Subcutaneous adipose tissue (tissue), 4 donors: ENCODE measurements around the gene FLT3LG. TPM values are rescaled to one million over a fixed set of nuclear protein-coding genes. Genes with fewer than 3 reads are reported as not detected.

Source experiments
- total RNA-seq, 4 donors: library from RNA; depleted of rRNA; stranded (reverse); fragments of >200 nt; gene quantifications; one replicate each; pipeline ENCODE4 v1.1.0, GENCODE V29; 2016
- TF ChIP-seq, protein P1 (sequence below): fragments of 450-650 bp; IDR thresholded peaks from one replicate; pipeline ENCODE4 v1.5.1; 2016; ENCODE audit warnings: low read depth, mild to moderate bottlenecking, control low read depth, antibody characterized with exemption, moderate library complexity

The FLT3LG gene
- total RNA-seq, 4 donors from 2014 or later: 3.2 to 11.5 (median 4.4) TPM

DNA sequence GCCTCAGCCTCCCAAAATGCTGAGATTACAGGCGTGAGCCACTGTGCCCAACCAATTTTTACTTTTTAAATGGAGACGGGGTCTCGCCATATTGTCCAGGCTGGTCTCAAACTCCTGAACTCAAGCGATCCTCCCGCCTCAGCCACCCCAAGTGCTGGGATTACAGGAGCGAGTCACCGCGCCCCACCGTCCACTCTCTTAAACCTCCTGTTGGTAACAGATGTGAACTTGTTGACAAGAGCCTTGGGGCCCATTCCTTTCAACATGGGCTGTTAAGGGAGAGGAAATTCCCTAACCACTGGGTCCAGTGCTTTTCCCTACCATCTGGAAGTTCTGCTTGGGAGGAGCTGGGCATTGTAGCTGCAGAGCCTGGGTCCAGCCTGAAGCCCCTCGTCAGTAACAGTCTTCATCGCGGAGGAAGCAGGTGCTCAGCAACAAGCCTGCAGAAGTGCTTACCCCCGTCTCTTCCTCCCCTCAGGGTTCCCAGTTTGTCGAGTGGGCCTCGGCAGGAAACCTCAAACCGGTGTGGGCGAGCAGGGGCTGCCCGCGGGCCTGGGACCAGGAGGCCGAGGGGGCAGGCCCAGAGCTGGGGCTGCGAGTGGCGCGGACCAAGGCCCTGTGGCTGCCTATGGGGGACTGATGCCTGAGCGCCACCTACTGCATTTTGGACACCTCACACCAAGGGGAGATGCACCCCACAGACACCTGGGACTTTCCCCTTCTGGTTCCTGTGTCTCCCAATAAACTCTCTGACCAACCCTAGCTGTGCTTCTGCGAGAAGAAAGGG is 4.0 kb upstream of the FLT3LG start:
- TF ChIP-seq, protein P1, sequence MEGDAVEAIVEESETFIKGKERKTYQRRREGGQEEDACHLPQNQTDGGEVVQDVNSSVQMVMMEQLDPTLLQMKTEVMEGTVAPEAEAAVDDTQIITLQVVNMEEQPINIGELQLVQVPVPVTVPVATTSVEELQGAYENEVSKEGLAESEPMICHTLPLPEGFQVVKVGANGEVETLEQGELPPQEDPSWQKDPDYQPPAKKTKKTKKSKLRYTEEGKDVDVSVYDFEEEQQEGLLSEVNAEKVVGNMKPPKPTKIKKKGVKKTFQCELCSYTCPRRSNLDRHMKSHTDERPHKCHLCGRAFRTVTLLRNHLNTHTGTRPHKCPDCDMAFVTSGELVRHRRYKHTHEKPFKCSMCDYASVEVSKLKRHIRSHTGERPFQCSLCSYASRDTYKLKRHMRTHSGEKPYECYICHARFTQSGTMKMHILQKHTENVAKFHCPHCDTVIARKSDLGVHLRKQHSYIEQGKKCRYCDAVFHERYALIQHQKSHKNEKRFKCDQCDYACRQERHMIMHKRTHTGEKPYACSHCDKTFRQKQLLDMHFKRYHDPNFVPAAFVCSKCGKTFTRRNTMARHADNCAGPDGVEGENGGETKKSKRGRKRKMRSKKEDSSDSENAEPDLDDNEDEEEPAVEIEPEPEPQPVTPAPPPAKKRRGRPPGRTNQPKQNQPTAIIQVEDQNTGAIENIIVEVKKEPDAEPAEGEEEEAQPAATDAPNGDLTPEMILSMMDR: no peak

DNA sequence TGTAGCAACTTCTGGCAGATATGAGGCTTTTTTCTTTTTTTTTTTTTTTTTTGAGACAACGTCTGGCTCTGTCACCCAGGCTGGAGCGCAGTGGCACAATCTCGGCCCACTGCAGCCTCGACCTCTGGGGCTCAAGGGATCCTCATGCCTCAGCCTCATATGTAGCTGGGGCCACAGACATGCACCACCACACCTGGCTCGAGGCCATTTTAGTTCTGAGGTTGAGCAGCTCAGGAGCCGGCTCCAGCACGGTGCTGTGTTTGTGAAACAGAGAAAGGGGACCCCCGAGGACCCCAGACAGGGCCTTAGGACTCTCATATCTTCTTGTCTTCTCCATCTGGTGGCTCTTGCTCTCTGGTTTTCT is 3.4 kb upstream of the FLT3LG start:
- TF ChIP-seq, protein P1: no peak

DNA sequence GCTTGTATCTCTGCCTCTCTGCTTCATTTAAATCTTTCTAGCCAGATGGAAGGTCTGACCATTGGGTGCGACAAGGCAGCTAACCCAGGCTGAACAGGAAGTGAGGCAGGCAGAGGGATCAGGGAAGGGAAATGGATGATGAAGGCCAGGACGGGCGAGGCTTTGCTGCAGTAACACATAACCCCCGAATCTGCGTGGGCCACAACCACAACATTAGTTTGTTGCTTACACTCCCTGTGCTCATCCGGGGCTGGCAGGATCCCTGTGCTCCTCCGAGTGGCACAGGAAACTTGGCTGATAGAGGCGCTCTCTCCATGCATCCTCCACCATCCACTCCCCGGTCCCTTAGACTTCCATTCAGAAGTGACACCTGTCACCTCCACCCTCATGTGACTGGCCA is 1.1 kb upstream of the FLT3LG start:
- TF ChIP-seq, protein P1: no peak

DNA sequence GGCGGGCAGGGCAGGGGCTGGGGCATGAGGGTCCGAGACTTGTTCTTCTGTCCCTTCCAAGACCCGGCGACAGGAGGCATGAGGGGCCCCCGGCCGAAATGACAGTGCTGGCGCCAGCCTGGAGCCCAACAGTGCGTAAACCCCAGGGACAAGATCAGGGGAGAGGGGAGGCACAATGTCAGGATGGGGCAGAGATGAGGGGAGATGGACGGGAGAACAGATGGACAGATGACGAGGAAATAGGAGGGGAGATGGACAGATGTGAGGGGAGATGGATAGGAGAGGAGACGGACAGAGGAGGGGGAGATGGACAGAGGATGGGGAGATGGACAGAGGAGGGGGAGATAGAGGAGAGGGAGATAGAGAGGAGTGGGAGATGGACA is 518 bp downstream of the FLT3LG start:
- TF ChIP-seq, protein P1: no peak

DNA sequence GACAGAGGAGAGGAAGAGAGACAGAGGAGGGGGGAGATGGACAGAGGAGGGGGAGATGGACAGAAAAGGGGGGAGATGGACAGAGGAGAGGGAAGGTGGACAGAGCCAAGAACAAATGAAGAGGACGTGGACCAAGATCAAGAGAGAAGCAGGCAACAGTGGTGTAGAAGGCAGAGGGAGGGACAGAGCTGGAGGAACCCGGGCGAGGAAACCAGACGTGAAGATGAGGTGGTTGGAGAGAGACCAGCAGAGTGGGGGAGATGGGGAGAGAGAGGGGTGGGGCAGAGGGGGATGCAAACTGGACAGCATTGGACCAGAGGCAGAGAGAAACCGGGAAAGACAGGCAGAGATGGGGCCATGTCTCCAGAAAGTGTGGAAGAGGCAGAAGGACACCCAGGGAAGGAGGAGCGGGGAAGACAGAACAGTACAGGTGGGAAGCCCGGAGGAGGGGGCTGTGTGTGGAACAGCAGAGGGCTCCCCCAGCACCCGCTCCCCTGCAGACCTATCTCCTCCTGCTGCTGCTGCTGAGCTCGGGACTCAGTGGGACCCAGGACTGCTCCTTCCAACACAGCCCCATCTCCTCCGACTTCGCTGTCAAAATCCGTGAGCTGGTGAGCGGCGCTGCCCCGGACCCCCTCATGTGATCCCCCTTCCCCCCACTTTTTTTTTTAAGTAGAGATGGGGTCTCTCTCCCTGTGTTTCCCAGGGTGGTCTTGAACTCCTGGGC is 1.3 kb downstream of the FLT3LG start:
- TF ChIP-seq, protein P1: no peak

DNA sequence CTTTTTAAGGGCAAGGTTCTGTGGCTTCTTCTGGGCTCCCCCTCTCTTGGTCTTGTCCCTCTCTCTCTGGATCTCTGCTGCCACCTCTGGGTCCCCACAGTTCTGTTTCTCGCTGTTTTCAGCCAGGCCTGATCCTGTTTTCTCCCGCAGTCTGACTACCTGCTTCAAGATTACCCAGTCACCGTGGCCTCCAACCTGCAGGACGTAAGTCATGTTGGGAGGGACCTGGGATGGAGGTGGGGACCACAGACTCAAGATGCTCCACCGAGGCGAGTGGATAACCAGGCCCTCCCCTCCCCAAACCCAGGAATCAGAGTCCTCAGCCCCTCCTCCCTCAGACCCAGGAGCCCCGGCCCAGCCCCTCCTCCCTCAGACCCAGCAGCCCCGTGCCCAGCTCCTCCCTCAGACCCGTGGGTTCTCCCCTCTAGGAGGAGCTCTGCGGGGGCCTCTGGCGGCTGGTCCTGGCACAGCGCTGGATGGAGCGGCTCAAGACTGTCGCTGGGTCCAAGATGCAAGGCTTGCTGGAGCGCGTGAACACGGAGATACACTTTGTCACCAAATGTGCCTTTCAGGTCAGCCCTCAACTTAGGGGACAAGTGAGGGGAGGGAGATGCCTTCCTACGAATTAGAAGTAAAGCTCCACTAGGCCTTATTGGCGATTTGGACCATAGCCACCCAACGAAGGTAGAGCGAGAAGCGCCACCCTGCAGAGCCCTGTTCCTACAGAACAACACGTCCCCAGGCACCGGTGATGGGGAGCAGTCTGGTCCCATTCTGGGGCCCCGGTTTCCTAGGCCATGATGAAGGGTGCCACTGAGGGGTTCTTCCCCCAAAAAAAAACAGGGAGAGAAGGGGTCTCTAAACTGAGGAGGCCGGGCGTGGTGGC is 2.2 kb downstream of the FLT3LG start:
- TF ChIP-seq, protein P1: no peak
